Activated T-helper 1 cell treated with anti-CD3 and anti-CD28 coated beads, Interleukin-12 subunit alpha, Interleukin-12 subunit beta, Interleukin-2, Interleukin-4 antibody, amounts not matched to agents 30 ng/mL and 10 ng/mL and 1 ng/mL, durations not matched to agents 14 hours and 24 hours and 36 hours (primary cell): ENCODE measurements around the gene ASPG. TPM values are rescaled to one million over a fixed set of nuclear protein-coding genes. Genes with fewer than 3 reads are reported as not detected.

ENCODE experiments used
- DNase-seq: peaks from one replicate; pipeline ENCODE4 v3.0.0; 2021; ENCODE audit warnings: low spot score
- H3K27ac Mint-ChIP-seq: one replicate; pipeline ENCODE4 v1.8.0; 2021; ENCODE audit warnings: mild to moderate bottlenecking, mixed read lengths
- H3K27me3 Mint-ChIP-seq: one replicate; pipeline ENCODE4 v1.8.0; 2022; ENCODE audit warnings: mild to moderate bottlenecking, moderate library complexity, mixed read lengths; ENCODE audit not compliant: insufficient read depth
- H3K36me3 Mint-ChIP-seq: one replicate; pipeline ENCODE4 v1.8.0; 2021; ENCODE audit warnings: low read depth, mixed read lengths
- H3K4me1 Mint-ChIP-seq: one replicate; pipeline ENCODE4 v1.8.0; 2021; ENCODE audit warnings: low read depth, mixed read lengths
- H3K4me3 Mint-ChIP-seq: one replicate; pipeline ENCODE4 v1.8.0; 2021; ENCODE audit warnings: mild to moderate bottlenecking, moderate library complexity, mixed read lengths
- H3K9me3 Mint-ChIP-seq: one replicate; pipeline ENCODE4 v1.8.0; 2021; ENCODE audit warnings: mixed read lengths
- intact Hi-C: fragments of 100-400 bp; cut with micrococcal nuclease; formaldehyde crosslinking; loops from one replicate; pipeline ENCODE4 v1.15.1; 2024
- total RNA-seq: library from RNA; stranded (reverse); gene quantifications from 2 replicates; pipeline ENCODE4 v1.2.3, GENCODE V29; 2022

Gene ASPG
- total RNA-seq, 1 donor from 2014 or later: not detected

DNA sequence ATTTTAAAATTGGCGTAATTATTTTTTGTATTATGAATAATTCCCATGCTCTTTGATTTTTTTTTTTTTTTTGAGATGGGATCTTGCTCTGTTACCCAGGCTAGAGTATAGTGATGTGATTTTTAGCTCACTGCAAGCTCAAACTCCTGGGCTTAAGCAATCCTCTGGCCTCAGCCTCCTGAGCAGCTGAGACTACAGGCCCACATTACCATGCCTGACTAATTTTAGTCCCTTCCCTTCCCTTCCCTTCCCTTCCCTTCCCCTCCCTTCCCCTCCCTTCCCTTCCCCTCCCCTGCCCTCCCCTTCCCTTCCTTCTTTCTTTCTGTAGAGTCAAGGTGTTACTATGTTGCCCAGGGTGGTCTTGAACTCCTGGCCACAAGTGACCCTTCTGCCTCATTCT is 43.5 kb downstream of the ASPG start:
- no peak overlapping the region for H3K27ac Mint-ChIP-seq
- H3K27me3 Mint-ChIP-seq: peaks cover 8% of the 10 kb centered on the region
- no peak for DNase-seq

DNA sequence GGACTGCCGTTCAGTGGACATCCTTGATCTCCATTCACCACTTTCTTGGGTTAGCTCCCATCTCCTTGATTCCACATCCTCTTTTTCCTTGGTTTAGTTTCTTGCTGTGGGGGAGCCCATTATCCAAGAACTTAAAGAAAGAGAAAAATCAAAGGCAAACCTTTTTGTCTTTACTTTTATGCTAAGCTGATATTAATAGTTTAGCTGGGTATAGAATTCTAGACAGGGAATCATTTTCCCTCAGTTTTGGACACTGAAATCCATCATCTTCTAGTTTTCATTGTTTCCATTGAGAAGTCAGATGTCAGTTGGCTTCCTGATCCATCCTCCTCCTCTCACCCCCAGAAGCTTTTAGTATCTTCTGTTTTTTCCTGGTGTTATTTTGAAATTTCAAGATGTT is 44.1 kb downstream of the ASPG start:
- intact Hi-C loops: no loop called here
- Mint-ChIP-seq H3K4me1 (no peaks in the 10 kb centered on the region), H3K36me3 (no peaks in the 10 kb centered on the region), H3K27me3 (peaks cover 7% of the 10 kb centered on the region), H3K4me3 (no peak overlapping the region), H3K9me3 (peaks cover 22% of the 10 kb centered on the region), H3K27ac (no peak overlapping the region)
- DNase-seq: no peak

More for the DNA sequence above, 43.5 kb downstream of the ASPG start:
- no peaks in the 10 kb centered on the region for H3K36me3 Mint-ChIP-seq
- intact Hi-C loops: no loop called here
- peaks cover 25% of the 10 kb centered on the region for H3K9me3 Mint-ChIP-seq
- H3K4me3 Mint-ChIP-seq: no peak overlapping the region
- no peaks in the 10 kb centered on the region for H3K4me1 Mint-ChIP-seq

DNA sequence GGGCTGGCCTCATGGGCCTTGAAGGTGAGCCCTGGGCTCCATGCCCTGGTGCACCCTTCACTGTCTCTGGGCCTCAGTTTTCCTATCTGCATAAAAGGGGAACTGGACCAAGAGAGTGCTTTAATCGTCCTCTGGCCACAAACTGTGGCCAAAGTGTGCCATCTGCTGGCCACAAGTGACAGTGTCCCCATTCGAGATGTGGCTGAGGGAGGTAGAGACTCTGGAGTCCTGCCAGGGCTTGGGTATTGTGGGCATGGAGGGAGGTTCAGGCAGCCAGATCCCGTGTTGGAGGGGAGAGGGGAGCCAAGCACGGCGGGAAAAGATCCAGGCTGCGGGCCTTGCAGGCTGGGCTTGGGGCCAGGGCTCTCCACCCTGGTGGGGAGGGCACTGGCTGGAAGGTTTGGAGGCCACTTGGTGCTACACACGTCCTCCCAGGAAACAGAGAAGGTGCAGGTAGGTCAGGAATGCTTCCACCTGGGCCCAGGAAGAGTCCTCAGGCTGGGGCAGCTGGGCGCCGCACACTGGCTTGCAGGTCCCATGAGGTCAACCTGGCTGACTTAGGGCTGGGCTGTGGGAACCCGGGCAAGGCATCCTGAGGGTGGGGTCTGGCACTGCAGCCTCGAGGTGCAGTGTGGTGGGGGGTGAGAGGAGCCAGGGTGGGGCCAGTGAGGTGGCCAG is 45.6 kb downstream of the ASPG start:
- intact Hi-C loops: loop anchor here (1.0 kb wide), 2 partner anchors 37 to 53 kb away; no protein-coding TSS in a partner anchor
- DNase-seq: no peak
- no peaks in the 10 kb centered on the region for H3K4me1 Mint-ChIP-seq
- H3K36me3 Mint-ChIP-seq: no peaks in the 10 kb centered on the region
- H3K4me3 Mint-ChIP-seq: no peak overlapping the region
- no peak overlapping the region for H3K27ac Mint-ChIP-seq
- peaks cover 22% of the 10 kb centered on the region for H3K9me3 Mint-ChIP-seq
- H3K27me3 Mint-ChIP-seq: peaks cover 16% of the 10 kb centered on the region

DNA sequence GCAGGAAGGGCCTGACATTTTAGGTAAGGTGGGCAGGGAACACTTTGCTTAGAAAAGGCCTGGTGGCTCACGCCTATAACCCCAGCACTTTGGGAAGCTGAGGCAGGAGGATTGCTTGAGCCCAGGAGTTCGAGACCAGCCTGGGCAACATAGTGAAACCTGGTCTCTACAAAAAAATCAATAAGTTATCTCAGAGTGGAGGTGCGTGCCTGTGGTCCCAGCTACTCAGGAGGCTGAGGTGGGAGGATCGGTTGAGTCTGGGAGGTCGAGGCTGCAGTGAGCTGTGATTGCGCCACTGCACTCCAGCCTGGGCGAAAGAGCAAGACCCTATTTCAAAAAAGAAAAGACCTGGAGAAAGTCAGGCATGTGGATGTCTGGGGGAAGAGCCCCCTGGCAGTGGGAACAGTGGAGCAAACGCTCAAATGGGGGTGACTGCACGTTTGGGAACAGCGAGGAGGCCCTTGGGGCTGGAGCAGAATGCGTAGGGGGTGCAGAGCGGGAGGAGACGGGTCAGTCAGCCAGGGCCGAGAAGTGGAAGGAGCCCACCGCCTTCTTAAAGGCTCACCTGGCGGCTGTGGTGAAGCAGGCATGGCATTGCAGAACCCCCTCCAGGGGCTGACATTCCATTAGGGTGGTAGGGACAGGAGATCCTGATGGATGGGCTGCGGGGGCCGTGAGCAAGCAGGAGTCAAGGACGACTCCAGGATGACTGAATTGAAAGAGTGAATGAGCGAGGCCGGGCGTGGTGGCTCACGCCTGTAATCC is 46.6 kb downstream of the ASPG start:
- Mint-ChIP-seq H3K9me3 (peaks cover 18% of the 10 kb centered on the region), H3K4me3 (no peak overlapping the region), H3K27me3 (peaks cover 22% of the 10 kb centered on the region), H3K27ac (no peak overlapping the region), H3K36me3 (no peaks in the 10 kb centered on the region), H3K4me1 (peaks cover 4% of the 10 kb centered on the region)
- DNase-seq: no peak
- intact Hi-C loops: loop anchor here (1.0 kb wide), 2 partner anchors 38 to 54 kb away; no protein-coding TSS in a partner anchor

DNA sequence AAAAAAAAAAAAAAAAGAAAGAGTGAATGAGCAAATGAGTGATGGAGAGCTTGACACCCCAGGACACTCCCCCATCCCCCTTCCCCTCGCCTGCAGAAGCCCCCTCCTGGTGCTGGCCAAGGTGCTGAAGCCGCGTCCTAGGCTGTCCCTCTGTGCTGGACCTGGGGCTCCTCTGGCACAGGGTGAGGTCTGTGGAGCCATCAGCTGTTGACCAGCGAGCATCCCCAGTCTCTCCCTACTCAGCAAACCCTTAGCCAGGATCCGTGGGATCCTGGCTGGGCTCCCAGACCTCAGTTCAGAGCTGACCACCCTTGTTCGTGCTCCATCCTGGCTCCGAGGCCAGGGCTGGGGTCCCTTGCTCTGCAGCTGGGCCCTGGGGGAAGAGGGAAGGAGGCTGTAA is 47.5 kb downstream of the ASPG start:
- Mint-ChIP-seq H3K27me3 (peaks cover 25% of the 10 kb centered on the region), H3K4me1 (peaks cover 4% of the 10 kb centered on the region), H3K27ac (no peak overlapping the region), H3K4me3 (no peak overlapping the region), H3K9me3 (peaks cover 18% of the 10 kb centered on the region), H3K36me3 (no peaks in the 10 kb centered on the region)
- intact Hi-C loops: no loop called here
- no peak for DNase-seq

DNA sequence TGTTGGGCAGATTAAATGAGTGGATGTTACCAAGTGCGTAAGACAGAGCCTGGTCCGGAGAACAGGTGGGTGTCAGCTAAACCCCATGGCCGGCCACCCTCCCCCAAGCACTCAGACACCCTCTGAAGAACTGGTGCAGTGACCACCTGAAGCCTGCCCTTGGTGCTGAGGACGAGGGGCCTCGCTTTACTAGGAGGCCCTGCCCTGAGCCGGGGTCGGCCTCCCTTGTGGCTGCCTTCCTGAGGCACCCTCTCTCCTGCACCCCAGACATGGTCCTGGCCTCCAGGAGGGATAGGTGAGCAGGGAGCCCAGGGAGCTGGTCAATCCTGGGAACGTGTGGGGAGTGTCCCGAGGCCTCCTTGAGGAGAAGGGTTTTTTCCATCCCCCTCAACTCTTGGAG is 48.0 kb downstream of the ASPG start:
- no peak for DNase-seq
- H3K27ac Mint-ChIP-seq: no peak overlapping the region
- no peaks in the 10 kb centered on the region for H3K36me3 Mint-ChIP-seq
- H3K4me3 Mint-ChIP-seq: no peak overlapping the region
- intact Hi-C loops: no loop called here
- H3K27me3 Mint-ChIP-seq: peaks cover 25% of the 10 kb centered on the region
- H3K9me3 Mint-ChIP-seq: peaks cover 16% of the 10 kb centered on the region
- H3K4me1 Mint-ChIP-seq: peaks cover 4% of the 10 kb centered on the region

DNA sequence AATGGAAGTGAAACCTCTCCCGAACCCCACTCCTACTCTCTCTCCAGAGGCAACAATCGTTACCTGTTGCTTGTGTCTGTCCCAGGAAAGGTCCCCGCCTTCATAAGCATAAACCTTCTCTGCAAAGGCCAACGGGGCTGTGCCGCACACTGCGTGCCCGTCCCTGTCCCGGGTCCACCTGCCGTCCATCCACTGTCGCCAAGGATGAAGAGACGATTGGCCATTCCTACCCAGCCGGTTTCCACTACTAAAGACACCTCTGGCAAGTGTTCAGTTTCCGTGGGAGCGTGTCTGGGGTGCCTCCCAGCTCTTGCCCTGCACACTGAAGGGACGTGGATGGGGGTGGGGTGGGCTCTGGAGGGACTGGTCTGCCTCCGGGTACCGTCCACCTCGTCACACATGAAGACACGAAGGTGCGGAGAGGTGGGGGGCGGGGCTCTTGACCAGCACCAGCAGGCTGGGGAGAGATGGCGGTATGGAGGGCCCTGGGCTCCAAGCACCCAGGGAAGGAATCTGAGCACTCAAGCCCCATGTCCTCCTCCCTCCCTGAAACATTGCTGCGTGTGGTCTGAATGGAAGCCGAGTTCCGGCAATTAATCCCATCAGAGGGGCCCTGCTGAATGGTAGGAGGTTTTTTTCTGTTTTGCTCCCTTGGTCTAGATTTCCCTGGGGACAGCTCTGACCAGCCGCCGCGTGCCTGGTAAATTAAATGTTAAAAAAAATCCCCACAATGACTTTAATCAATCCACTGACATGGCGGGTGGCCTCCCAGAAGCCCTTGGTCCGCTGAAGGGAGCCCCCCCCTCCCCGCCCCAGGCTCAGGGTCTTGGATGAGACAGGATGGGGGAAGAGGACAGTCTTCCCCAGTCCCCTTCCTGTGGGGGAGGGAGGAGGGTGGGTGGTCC is 48.8 kb downstream of the ASPG start:
- Mint-ChIP-seq H3K9me3 (peaks cover 9% of the 10 kb centered on the region), H3K27ac (no peak overlapping the region), H3K36me3 (no peaks in the 10 kb centered on the region), H3K27me3 (peaks cover 27% of the 10 kb centered on the region), H3K4me3 (no peak overlapping the region), H3K4me1 (peaks cover 4% of the 10 kb centered on the region)
- intact Hi-C loops: no loop called here
- no peak for DNase-seq

DNA sequence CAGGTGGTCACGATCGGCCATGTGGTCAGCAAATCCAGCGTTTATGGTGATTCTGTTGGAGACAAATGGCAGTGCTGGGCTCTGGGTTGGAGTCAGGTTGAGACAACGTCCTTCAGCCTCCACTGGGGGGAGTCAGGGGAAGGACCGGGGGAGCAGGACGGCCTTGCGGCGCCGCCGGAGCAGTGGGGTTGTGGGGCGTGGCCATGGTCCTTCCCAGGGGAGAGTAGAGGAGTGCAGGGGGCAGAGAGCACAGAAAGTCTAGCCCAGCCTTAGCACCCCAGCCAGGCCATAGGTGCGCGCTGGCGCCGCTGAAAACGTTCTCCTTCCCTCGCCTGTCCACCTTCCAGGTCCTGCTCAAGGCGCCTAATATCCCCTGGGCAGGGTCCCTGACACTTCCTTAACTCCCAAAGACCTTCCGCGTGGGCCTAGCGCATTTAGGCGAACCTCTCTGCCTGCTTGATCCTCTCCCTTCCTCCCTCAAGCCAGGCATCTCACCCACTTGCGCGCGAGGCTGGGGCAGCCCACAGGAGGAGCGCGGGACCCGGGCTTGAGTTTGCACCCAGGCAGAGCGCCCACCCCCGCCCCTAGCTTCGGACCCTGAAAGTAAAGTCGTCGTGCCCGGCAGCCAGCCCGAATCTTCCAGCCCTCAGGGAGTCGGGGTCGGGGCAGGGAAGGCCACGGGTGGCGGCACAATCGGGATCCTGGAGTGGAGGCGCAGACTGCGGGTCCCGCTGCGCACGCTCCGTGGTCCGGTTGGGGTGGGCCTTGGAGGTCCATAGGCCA is 49.8 kb downstream of the ASPG start:
- no peak overlapping the region for H3K27ac Mint-ChIP-seq
- H3K4me3 Mint-ChIP-seq: no peak overlapping the region
- DNase-seq: no peak
- H3K36me3 Mint-ChIP-seq: no peaks in the 10 kb centered on the region
- H3K4me1 Mint-ChIP-seq: peaks cover 4% of the 10 kb centered on the region
- intact Hi-C loops: no loop called here
- peaks cover 28% of the 10 kb centered on the region for H3K27me3 Mint-ChIP-seq
- H3K9me3 Mint-ChIP-seq: no peaks in the 10 kb centered on the region

DNA sequence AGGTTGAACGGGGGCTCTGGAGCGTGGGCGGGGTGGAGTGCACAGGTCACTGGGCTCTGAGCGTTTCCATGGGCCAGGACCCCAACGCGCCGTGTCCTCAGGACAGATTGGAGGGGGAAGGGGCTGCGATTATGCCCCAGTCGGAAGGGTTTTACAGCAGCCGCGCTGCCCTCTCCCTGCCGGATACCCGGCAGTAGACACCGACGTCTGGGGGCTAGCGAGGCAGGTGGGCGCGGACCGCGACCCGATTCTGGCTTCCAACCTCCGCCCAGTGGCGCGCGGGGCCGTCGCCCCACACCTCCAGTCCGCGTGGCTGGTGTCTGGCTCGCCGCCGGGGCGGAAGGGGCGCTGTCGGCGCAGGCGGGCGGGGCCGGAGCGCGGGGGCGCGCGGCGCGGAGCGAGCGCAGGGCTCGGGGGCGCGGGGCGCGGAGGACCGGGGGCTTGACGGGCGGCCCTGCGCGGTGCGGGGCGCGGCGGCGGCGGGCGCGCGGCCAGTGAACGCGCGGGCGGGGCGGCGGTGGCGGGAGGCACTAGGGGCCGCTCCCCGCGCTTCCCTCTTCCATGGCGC is 50.5 kb downstream of the ASPG start:
- no peak for DNase-seq
- intact Hi-C loops: no loop called here
- Mint-ChIP-seq H3K36me3 (no peaks in the 10 kb centered on the region), H3K9me3 (no peaks in the 10 kb centered on the region), H3K4me1 (peaks cover 4% of the 10 kb centered on the region), H3K27me3 (peaks cover 28% of the 10 kb centered on the region), H3K4me3 (no peak overlapping the region), H3K27ac (no peak overlapping the region)

DNA sequence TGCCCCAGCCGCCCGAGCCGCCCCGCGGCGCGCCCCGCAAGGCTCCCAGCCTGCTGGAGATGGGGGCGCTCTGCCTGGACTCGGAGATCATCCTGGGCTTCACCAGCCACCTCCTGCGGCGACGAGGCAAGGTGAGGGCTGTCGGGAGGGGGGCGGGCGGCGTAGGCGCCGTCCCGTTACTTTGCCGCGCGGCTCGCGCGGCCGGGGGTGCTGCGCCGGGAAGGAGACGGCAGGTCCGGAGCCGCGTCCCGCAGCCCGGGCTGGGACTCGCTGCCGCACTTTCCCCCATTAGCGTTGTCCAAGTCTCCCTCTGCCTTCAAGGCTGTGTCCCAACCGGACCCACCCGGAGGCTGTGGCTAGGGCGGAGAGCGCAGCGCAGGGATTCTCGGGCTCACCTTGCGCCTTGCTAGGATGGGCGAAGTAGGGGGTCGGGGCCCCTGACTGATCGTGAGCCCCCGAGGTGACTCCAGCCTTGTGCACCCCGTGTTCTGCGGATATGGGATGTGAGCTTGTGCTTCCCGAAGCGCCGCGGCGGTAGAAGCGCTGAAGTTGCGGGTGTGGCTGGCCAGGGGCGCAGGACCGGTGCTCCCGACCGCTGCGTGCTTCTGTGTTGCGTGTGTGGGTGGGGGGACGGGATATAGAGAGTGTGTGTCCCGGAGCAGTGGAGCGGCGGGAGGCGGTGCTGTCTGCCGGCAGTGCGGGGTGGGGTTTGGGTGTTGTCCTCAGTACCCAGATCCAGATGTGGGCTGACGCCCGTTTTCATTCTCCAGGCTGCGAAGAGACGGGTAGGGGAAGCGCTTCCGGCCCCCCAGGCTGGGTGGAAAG is 51.2 kb downstream of the ASPG start:
- H3K4me1 Mint-ChIP-seq: peaks cover 4% of the 10 kb centered on the region
- no peaks in the 10 kb centered on the region for H3K36me3 Mint-ChIP-seq
- H3K27me3 Mint-ChIP-seq: peaks cover 27% of the 10 kb centered on the region
- no peak overlapping the region for H3K27ac Mint-ChIP-seq
- H3K4me3 Mint-ChIP-seq: peak overlapping the region; percentile 19
- intact Hi-C loops: loop anchor here (1.0 kb wide), 1 partner anchor 504 kb away; no protein-coding TSS in a partner anchor
- DNase-seq: no peak
- no peaks in the 10 kb centered on the region for H3K9me3 Mint-ChIP-seq

DNA sequence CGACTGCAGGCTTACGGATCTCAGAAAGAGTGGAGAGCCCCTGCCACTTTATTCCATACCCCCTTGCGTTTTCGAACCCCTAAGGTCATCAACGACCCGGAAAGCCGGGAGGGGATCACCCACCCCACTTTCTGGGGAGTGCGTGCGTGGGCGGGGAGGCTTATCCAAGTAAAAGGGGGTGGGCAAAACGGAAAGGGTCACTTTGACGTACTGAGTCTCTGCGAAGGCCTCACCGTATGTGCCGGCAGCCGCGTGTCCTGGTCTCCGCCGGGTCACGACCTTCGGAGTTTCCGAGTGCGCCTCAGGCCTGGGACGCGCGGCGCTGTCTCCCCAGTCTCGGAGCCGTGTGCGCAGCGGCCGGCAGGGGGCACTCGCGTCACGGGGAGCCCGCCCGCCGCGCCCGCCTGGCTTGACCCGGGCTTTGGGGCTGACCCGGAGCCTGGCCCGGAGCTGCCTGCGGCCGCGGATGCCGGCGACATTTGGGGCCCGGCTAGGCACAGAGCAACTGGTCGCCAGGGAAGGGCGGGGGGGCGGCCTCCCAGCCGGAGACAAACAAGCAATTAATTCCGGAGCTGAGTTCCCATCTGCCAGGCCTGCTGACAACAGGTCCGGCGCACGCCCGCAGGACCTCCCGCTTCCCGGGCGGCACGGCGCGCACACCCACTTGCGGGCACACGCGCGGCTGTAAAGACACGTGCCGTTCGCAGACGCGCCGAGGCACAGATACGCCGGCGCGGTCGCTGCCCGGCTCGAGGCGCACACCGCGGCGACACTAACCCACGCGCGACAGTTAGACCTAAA is 52.0 kb downstream of the ASPG start:
- Mint-ChIP-seq H3K4me3 (no peak overlapping the region), H3K27me3 (peaks cover 21% of the 10 kb centered on the region)

More for the DNA sequence above, 52.0 kb downstream of the ASPG start:
- intact Hi-C loops: loop anchor here (1.0 kb wide), 1 partner anchor 503 kb away; no protein-coding TSS in a partner anchor
- no peaks in the 10 kb centered on the region for H3K9me3 Mint-ChIP-seq
- peak; percentile 53 for DNase-seq
- peaks cover 4% of the 10 kb centered on the region for H3K4me1 Mint-ChIP-seq
- no peaks in the 10 kb centered on the region for H3K36me3 Mint-ChIP-seq
- no peak overlapping the region for H3K27ac Mint-ChIP-seq
